COLO829 (cell line): ENCODE results near the gene NFIA.

Experiments
- DNase-seq: peaks from one replicate; pipeline ENCODE4 v3.0.0; 2012; ENCODE audit warnings: low spot score

The NFIA gene

DNA sequence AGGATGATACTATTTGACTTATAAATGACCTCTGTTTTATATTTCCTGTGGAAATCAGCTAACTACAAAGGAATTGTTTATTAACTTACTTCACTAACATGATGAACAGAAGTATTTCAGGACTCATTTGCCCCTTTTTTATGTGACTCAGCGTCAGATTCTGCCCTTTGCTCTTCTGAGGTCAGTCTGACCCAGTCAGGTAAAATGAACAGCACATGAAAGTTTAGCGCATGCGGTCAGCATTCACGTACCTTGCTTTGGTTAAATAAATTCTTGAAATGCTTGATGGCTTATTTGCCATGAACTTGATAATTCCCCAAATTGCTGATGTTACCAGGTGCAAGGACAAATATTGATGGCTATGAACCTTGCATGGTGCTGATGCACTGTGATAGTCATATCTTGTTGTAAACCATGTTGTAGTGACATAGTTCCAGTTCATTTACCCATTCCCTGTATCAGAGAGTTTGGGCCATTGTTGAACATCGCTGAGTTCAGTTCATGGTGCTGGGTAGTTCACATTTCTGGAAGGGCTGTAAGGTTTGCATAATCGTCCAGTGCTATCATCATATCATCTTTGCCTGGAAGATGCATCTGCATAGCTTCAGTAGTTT, 133.4 kb downstream of the NFIA start:
- DNase-seq, result peak; percentile 30

DNA sequence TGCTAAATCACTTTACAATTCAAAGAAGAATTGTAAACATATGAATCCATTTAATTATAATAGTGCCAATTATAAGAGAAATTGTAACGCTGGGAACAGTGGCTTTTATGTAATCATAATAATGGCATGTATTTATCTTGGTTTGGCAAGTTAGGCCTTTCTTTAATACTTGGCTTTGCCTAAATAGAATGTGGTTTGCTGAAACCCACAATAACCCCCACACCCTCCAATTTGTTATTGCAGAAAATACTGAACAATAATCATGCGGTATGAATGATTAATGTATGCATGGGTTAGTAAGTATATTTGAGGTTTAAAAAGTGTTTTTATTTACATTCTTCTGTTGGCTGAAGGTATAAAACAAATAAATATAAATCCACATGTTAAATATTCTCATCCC, 138.2 kb downstream of the NFIA start:
- no peak for DNase-seq

DNA sequence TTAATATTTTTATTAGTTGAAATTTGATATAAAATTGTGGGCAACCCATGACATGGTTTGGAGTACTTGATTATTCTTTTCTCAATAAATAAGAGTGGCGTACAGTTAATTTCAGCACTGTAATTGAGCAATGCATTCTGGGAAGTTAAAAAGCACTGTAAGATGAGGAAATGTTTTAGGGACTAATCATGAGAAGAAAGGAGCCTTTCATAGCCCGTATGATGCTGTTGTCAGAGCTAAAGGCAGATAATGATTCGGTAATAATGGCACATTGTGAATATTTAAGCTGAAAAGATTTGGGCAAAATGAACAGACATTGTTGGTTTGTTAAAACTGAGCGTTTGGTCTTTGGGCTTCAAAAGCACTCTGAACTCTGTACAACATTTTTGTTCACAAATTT, 139.3 kb downstream of the NFIA start:
- DNase-seq, result peak; percentile 43

DNA sequence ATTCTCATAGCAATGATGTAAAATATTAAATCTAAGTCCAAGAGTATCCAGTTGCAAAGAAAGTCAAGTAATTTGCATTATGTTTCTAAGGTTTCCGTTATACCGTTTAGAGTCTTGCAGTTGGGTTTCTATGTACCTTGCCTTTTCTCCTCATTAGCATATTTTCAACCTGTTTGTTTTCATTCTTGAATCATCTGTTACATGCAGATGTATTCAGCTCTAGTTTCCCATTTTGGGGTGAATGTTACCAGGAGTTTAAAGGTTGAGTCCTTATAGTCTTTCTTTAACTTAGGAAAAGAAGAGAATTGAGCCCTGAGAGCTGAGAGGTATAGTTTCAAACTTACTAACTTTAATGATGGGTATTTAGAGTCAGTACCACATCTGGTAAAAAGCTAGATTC, 139.9 kb downstream of the NFIA start:
- DNase-seq, result no peak

DNA sequence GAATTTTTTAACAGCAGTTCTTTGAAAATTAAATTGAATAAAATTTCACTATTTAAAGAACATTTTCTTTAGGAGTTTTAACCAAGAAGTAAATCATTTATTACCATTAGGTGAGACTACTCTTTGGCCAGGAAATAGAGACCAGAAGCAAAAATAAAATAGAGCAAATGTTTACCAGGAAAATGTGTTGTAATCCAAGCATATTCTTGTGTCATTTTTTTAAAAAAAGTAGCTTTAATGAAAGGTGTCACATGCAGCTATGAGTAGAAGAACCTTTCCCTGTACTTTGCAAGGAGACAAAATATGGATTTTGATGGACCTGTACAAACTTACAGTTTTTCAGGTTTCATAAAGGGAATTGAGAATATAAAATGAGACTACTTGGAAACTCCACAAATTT, 140.8 kb downstream of the NFIA start:
- DNase-seq, result no peak

DNA sequence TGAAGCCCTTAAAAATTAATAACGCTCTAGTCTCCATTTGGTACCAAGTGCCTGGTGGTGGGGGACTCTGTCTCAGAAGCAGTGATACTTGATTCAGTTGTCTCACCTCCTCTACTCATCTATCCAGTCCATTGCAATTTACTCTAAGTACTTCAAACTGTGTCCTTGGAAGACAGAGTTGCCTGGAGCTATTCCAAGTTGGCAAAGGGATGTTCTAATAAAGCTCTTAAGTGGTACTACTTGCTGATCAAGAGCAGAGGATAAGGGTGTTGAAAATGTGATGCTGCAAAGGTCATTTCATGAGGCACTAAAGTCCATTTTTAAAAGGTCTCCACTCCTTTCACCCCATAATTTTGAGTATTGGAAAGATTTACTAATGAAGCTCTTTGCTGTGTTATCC, 142.2 kb downstream of the NFIA start:
- DNase-seq, result no peak

DNA sequence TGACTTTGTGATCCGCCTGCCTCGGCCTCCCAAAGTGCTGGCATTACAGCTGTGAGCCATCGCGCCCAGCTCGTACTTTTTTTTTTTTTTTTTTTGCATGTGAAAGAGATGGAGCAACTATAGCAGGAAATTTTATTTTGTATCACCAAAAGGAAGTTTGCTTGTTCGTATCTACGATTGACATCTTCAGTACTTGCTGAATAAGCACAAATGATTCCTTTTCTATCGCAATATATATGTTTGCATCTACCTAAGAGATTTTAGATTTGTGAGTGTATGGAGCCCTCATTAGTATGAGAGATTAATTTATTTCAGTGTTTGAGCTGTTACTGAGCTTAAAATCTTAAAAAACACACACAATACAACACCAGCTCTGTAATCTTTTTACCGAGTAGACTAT, 143.1 kb downstream of the NFIA start:
- no peak for DNase-seq

DNA sequence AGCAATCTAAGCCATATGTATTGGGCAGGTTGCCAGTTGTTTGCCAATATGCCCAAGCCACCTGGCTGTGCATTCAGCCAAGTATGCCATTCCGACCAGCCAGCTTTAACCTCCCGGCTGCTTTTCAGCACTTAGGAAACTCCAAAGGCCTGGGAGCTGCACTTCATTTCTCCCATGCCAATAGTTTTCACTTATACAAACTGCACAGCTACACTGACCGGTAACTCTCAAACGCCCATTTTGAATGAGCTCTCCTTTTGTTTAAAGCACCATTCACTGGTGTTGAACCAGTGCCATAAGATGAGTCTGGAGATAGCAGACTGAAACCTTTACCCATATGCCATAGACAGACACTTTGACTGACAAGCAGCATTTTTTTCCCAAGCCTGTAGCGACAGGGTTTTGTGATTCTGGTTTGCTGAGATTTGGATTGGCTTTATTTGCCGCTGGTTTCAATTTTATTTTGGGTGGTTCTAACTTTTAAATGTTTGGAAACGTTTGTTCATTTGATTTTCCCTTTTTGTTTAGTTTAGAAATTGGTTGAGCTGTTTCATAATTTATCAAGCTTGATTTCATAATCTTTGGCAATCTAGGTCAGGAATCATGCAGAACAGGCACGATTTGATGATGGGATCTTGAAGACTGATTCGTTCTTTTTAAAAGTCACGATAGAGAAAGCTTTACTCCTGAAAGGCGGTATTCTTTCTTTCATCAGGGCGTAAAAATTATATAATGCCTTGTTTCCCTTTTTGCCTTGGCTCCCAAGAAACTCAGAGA, 144.6 kb downstream of the NFIA start:
- no peak for DNase-seq

DNA sequence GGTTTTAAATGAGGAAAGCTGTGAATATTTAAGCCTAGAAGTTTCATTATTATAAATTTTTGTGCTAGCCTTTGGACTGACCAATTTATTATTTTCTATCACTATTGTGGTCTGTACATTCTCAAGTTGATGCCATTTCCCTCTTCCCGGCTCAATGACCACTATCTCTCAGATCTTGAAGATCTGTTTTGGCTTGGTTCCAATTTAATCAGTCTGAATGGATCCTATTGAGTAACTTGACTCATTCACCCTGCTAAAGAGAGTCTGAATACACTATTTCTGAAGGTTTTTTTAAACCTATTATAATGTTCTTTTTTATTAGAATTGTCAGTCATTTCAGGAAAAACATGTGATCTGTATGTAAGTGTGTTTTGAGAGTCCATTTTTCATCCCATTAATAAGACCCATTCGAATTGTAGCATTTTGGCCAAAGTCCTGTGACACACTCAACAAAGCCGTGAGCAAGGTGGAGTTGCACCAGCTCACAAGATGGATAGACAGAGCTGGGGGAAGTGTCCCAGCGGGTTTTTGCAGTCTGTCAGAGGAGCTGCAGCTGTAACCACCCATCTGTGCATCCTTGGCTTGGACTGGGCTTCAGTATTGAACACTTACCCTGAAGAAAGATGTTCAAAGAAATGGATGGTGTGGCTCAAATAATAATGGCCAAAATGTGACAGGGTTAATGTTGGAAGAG, 145.6 kb downstream of the NFIA start:
- peak; percentile 73 for DNase-seq

DNA sequence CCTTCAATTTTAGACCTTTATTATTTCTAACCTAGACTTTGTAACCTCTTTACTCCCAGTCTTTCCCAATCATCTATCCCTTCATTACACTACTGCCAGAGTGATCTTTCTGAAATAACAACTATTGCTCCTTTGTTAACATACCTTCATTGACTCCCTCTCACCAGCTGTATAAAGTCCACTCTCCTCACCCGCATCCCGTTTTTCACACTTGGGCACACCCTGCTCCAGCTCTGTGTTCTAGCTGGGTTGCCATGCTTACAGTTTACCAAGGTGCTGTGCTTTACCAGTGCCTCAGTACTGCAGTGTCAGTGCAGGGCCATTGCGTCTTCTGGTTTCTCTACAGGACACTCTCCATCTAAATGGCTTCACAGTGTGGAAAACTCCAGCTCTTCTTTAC, 148.2 kb downstream of the NFIA start:
- no peak for DNase-seq

DNA sequence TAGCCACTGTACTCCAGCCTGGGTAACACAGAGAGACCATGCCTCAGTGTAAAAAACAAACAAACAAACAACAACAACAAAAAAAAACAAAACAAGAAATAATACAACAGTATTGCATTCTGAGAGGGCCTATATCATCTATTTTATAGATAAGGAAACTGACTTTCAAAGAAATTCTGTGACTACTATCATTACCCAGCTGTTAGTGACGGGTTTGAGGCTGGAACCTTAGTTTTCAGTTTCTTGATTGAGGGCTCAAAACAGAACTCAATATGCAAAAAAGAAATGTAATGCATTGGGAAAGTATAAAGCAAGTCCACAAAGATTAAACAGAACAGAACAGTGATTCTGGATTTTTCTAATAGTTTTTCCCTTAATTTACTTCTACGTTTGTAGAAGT, 149.4 kb downstream of the NFIA start:
- no peak for DNase-seq

DNA sequence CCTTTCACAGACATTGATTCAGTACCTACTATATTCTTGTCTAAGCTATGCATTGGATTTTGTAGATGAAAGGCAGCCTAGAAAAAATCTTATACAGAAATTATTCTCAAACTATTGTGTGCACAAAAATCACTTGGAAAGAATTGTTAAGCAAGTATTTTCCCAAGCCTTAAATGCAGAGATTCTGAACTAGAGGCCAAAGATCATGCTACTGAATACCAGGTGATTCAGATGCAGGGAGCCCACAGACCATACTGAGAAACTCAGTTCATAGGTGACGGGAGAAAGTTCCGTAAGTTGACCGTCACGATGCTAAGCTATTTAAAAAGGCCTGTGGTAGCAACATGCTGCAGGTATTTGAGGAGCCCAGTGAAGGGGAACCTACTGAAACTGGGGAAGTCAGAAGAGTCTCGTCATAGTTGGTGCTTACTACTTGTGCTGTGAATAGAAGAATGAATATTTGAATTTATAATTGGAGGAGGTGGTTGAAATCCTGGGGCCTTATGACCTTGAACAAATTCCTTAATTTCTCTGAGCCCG, 150.8 kb downstream of the NFIA start:
- no peak for DNase-seq

DNA sequence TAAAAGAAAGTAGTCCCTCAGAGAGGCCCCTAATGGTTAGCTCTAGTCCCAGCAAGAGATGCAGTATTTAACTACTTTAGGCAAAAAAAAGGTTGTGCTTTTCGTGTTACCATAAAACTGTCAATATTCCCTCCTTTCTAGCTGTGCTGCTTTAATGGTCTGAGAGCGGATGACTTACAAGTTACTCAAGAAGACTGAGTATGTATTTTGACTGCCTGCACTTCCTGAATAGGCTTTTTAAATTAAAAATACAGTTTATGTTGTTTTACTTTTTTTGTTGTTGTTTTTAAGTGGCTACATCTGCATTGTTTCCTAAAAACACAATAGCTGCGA, 152.2 kb downstream of the NFIA start:
- no peak for DNase-seq

DNA sequence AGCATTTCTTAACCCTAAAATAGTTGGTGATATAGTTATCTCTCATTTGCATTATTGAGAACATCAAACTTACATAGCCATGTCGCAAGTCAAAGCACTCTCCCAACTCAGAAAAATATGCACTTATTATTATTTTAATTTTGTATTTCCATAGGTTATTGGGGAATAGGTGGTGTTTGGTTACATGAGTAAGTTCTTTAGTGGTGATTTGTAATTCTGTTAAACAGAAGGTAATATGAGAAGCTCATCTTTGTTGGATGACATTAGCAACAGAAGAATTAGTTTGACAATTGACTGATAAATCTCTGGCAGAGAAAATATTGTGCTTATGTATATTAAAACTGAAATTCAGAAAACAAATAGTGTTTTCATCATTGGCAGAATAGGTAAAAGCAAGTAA, 154.8 kb downstream of the NFIA start:
- DNase-seq, result no peak

DNA sequence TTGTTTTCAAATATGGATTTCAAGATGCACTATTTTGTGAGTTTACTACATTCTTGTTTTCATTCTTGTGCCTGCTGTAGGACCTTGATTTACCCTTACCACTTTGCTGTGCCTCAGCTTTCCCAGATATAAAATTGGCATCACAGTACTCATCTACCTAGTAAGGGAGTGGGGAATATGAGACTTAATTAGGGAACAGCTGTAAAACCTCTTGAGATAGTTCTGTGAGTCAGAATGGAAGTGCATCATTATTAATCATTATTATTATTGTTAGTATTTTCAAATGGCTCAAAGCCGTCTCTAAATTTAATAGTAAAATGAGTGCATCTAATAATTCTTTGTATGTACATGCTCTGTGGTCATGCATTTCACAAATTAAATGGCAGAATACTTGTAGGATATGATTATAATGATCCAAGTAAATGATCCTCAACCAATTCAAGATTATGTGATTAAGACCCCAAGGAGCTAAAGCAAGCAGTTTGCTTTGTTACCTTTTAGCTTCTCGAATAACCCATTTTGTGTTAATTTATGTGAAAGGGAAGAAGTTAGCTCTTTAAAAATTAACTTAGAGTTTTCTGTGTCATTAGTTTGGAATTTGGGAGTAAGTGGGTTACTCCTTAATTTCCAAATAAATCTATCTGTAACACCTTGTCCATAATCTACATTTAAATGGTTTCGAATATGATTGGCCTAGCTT, 155.4 kb downstream of the NFIA start:
- DNase-seq, result no peak

DNA sequence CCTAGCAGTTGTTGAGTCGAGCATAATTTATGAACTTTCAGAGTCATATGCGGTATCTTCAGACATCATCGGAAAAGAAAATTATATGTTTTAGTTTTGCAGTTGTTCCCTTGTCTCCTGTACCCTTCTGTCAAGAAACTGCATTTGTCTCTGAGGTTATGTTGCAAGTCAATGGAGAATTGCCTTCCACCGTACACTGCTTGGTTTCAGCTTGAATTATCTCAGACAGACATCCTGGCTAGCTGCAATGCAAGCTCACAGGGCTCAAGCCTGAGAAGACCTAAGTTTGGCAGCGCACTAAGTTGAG, 156.0 kb downstream of the NFIA start:
- no peak for DNase-seq

DNA sequence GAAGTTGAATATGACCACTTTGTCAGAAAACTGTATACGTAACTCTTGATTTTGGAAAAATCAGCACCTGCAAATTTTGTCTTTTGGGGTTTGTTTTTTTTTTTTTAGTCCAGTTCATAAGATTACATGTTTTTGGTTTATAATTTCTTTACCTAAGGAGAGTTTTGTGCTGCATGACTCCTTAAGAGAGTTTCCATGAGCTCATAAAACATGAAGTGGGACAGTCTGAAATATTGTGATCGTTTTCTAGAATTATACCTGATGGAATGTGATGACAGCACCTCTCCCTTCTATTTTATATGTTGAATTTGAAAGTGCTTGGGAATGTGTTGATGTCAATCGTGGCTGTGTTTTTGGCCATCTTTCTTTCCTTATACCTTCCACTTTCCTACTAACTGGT, 158.5 kb downstream of the NFIA start:
- no peak for DNase-seq

DNA sequence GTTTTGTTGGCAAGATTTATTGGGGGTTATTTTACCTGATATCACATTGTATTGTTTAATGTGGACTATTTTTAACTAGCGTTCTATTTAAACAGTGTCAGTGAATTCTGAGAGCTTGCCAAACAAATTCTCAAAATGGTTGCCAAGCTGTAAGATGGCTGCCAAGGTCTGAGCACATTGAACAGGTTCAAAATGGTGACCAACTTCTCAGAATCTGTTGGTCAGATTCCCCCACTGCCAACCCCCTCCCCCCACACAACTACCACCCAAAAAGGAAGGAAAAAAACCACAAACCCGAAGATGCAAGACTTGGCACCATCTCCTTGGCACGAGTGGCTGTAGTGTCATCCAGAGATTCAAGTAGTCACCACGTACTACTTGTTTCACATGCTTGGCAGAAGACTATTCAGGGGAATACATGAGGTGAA, 159.1 kb downstream of the NFIA start:
- DNase-seq, result no peak

DNA sequence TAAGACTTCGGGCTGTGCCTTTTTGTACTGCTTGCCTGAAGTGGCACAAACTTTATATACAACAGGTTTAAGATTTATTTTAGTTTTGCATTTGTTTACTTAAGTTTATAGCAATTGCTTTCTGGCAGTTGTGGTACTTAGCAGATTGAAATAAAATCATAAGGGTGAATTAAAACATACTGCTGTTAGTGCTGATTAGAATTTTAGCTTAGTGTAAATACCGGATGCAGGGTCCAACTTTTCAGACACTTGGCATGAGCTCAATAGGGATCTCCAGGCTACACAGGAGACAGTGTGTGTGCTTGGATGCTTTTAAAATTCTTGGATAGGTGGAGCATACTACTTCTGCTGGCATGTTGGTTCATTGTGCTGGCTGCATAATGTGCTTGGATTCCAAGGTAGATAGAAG, 159.6 kb downstream of the NFIA start:
- DNase-seq, result no peak

DNA sequence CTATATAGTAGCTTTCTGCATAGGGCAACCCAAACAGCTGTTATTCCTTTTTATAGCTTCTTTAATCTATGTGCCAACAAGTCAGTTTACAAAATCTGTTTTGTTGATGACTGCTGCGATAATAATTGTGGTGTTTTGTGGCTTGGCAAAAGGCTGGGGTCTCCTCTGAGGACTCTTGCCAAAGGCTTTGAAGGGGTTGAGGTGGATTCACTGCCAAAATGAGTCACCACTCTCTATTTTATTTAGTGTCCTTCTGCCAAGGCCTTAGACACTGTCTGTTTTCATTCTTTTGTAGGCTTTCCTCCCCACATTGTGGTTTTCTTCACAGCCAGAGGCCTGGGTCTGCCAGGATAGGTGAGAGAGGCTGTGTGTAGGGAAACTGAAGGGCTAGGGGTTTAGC, 161.8 kb downstream of the NFIA start:
- DNase-seq, result peak; percentile 38

DNA sequence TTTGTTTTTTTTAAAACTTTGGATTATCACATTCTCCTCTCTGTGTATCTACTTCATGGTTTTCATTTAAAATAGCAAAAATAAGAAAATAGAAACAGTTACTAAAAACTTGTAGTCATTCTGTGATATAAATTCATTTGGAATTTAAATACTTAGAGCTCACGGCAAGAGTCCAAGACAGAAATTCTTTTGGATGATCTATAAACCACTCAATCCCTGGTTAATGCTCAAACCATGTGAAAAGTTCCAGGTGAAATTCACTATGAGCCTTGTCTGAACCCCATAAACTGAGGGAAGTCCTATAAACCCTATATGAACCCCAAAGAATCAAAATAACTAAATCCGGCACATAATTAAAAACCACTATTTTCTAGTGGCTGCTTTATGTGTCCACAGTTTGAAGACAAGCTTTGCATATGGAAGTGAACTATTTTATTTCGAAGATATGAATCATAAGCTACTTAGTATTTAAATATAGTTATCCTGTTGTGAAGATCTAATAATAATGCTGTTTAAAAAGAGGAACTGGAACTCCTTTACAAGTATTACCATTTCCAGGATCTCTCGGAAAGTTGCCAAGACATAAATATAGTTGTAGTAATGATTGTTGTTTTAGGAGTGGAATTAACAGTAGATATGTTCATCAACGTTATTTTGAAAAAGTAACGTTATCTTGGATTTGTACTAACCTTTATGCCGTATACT, 163.5 kb downstream of the NFIA start:
- no peak for DNase-seq
